Transverse colon (tissue), 4 donors: Measurements from ENCODE around the gene TMEM187. TPM values are rescaled to one million over a fixed set of nuclear protein-coding genes. Genes with fewer than 3 reads are reported as not detected.

Experiments
- DNase-seq: peaks from one replicate; pipeline ENCODE4 v3.0.0-alpha.2; 2019
- H3K27ac ChIP-seq, 4 donors: fragments of 200-600 bp; sonication (generic); 2 replicates each; pipeline ENCODE4 v1.5.1; 2016 to 2018; ENCODE audit warnings: inconsistent platforms in 4 of 4
- H3K27me3 ChIP-seq: fragments of 200-600 bp; sonication (generic); 2 replicates; pipeline ENCODE4 v1.5.1; 2017; ENCODE audit warnings: inconsistent platforms
- H3K36me3 ChIP-seq, 4 donors: fragments of 200-600 bp; sonication (generic); 2 replicates each; pipeline ENCODE4 v1.5.1; 2017 to 2019; ENCODE audit warnings: inconsistent platforms in 4 of 4
- H3K4me1 ChIP-seq, 4 donors: fragments of 200-600 bp; sonication (generic); 2 replicates each; pipeline ENCODE4 v1.5.1; 2017 to 2020; ENCODE audit warnings: inconsistent platforms in 4 of 4
- H3K4me3 ChIP-seq, 4 donors: fragments of 200-600 bp; sonication (generic); 1 replicate in 1 of 4; 2 replicates in 3 of 4; pipeline versions ENCODE4 v1.5.1 to v1.6.1; 2017 to 2019; ENCODE audit warnings: inconsistent platforms in 4 of 4
- H3K9me3 ChIP-seq, 2 donors: fragments of 200-600 bp; sonication (generic); 2 replicates each; pipeline ENCODE4 v1.5.1; 2017 to 2019; ENCODE audit warnings: inconsistent platforms in 2 of 2
- EP300 ChIP-seq: sonication (generic); formaldehyde crosslinking; IDR thresholded peaks from one replicate; pipeline ENCODE4 v1.6.1; 2017; ENCODE audit warnings: antibody characterized with exemption, low read depth
- POLR2A ChIP-seq: fragments of 450-650 bp; IDR thresholded peaks from one replicate; pipeline ENCODE4 v1.6.1; 2016; ENCODE audit warnings: antibody characterized with exemption, mild to moderate bottlenecking, moderate library complexity
- POLR2AphosphoS5 ChIP-seq, 3 donors: sonication (generic); formaldehyde crosslinking; IDR thresholded peaks; one replicate each; pipeline ENCODE4 v1.6.1; 2016; ENCODE audit warnings: antibody characterized with exemption in 3 of 3
- WGBS, 2 donors: methylation state at CpG; one replicate each; pipeline ENCODE4 v1.1.5; 2018; ENCODE audit warnings: low coverage in 1 of 2; 5-methylcytosine and 5-hydroxymethylcytosine counted together
- in situ Hi-C, 4 donors: fragments of 200-750 bp; cut with MboI; loops; one replicate each; pipeline versions ENCODE4 v1.15.0 to v1.15.1; 2017; ENCODE audit warnings: low sequenced_read_pairs in 3 of 4, low pct_ligation_motif_present in 1 of 4, low pct_unique_long_range_greater_than_20kb in 1 of 4
- intact Hi-C: fragments of 100-400 bp; cut with DNase I; formaldehyde crosslinking; loops from one replicate; pipeline ENCODE4 v1.15.1; 2023; ENCODE audit warnings: low total_unique reads
- total RNA-seq, 4 donors: library from RNA; depleted of rRNA; stranded (reverse); fragments of >200 nt; gene quantifications; one replicate each; pipeline ENCODE4 v1.1.0, GENCODE V29; 2016
- TF ChIP-seq, protein P1 (sequence below), 5 experiments: fragments of 200-600 bp in 3 of 5; fragments of 450-650 bp in 2 of 5; sonication (generic) in 3 of 5; IDR thresholded peaks; 1 replicate in 2 of 5; 2 replicates in 3 of 5; pipeline ENCODE4 v1.5.1; 2016 to 2017; ENCODE audit warnings: antibody characterized with exemption in 5 of 5, inconsistent platforms in 3 of 5, mild to moderate bottlenecking in 2 of 5, moderate library complexity in 1 of 5

The TMEM187 gene
- total RNA-seq, 4 donors from 2014 or later = 1.6 to 11.2 (median 5.5) TPM

DNA sequence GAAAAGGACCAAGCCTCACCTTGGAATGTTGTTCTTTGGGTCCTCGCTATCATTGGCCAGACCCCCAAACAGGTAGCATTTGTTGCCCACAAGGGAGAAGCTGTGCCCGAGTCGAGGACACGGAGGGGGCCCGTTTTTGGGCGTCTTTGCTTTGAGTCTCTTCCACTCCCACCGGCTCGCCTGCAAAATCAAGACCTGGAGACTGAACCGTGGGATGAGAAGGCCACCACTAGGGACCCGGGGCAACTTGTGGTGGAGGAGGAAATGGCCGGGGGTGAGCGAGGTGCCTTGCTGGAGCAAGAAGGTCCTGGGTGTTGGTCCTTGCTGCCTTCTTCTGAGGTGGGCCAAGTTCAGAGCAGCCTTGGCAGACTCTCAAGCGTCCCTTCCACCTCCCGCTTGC lies 8.4 kb upstream of the TMEM187 start:
- WGBS, 2 donors = 89% methylated on average over 14 of the region's 14 CpGs; no CpG with 5 or more reads in 1 of the 2 donors
- DNase-seq = no peak
- in situ Hi-C loops = loop anchor here in 2 of 4 donors (25.0 kb wide), 2 partner anchors 202 to 573 kb away; partner anchors contain the start of genes G6PD (in 1 of the 2), IKBKG (in 1 of the 2) and PLXNB3 (in 1 of the 2)

DNA sequence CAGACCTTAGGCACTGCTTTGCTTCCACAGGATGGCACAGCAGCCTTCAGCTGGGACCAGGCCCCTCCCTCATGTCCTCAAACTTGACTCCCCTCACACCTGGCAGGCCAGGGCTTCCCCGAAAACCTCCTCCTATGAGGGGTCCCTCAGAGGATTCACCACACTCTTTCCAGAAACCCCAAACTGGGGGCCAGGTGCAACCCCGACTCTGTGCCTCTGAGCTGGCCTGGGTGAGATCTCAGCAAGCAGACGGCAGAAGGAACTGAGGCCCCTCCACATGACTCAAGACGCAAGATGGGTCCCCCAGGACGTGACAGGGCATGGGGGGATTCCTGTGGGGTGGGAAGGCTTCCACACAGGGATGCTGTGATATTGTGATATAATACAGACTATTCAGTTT lies 7.1 kb upstream of the TMEM187 start:
- peaks cover 0 to 7% (median 0%) of the 10 kb centered on the region in 4 donors for H3K36me3 ChIP-seq
- 74% methylated on average over 5 of the region's 5 CpGs; no CpG with 5 or more reads in 1 of the 2 donors for WGBS, 2 donors
- TF ChIP-seq POLR2AphosphoS5 (IDR thresholded peaks at IDR 0.05) (no peak), POLR2A (no peak)
- TF ChIP-seq, protein P1, sequence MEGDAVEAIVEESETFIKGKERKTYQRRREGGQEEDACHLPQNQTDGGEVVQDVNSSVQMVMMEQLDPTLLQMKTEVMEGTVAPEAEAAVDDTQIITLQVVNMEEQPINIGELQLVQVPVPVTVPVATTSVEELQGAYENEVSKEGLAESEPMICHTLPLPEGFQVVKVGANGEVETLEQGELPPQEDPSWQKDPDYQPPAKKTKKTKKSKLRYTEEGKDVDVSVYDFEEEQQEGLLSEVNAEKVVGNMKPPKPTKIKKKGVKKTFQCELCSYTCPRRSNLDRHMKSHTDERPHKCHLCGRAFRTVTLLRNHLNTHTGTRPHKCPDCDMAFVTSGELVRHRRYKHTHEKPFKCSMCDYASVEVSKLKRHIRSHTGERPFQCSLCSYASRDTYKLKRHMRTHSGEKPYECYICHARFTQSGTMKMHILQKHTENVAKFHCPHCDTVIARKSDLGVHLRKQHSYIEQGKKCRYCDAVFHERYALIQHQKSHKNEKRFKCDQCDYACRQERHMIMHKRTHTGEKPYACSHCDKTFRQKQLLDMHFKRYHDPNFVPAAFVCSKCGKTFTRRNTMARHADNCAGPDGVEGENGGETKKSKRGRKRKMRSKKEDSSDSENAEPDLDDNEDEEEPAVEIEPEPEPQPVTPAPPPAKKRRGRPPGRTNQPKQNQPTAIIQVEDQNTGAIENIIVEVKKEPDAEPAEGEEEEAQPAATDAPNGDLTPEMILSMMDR (IDR thresholded peaks at IDR 0.05) = no peak
- no peaks in the 10 kb centered on the region for H3K27me3 ChIP-seq
- no peak for DNase-seq
- peaks cover 11 to 42% (median 33%) of the 10 kb centered on the region in 4 donors for H3K4me1 ChIP-seq
- in situ Hi-C loops (loop anchor here in 2 of 4 donors (25.0 kb wide), 2 partner anchors 203 to 572 kb away; partner anchors contain the start of genes G6PD (in 1 of the 2), IKBKG (in 1 of the 2) and PLXNB3 (in 1 of the 2)), intact Hi-C loops (no loop called here)
- no peak overlapping the region for H3K27ac ChIP-seq
- H3K4me3 ChIP-seq = no peak overlapping the region
- no peaks in the 10 kb centered on the region for H3K9me3 ChIP-seq

More for the DNA sequence above, 8.4 kb upstream of the TMEM187 start:
- Histone ChIP-seq H3K27ac (no peak overlapping the region), H3K9me3 (no peaks in the 10 kb centered on the region), H3K4me3 (no peak overlapping the region), H3K4me1 (peaks cover 11 to 34% (median 27%) of the 10 kb centered on the region in 4 donors), H3K27me3 (no peaks in the 10 kb centered on the region), H3K36me3 (peaks cover 0 to 7% (median 0%) of the 10 kb centered on the region in 4 donors)
- intact Hi-C loops = no loop called here
- no peak for TF ChIP-seq POLR2A
- no peak for TF ChIP-seq EP300
- TF ChIP-seq, protein P1 (IDR thresholded peaks at IDR 0.05) = no peak

GRCh38 chrX:153966283-153966688 lies 6.3 kb upstream of the TMEM187 start:
- in situ Hi-C loops = loop anchor here in 2 of 4 donors (25.0 kb wide), 2 partner anchors 204 to 571 kb away; partner anchors contain the start of genes G6PD (in 1 of the 2), IKBKG (in 1 of the 2) and PLXNB3 (in 1 of the 2)
- peaks cover 0 to 7% (median 0%) of the 10 kb centered on the region in 4 donors for H3K36me3 ChIP-seq

GRCh38 chrX:153966841-153967535 lies 5.6 kb upstream of the TMEM187 start:
- intact Hi-C loops (no loop called here), in situ Hi-C loops (loop anchor here in 2 of 4 donors (25.0 kb wide), 2 partner anchors 205 to 570 kb away; partner anchors contain the start of genes G6PD (in 1 of the 2), IKBKG (in 1 of the 2) and PLXNB3 (in 1 of the 2))
- 79% methylated on average over 14 of the region's 14 CpGs; no CpG with 5 or more reads in 1 of the 2 donors for WGBS, 2 donors
- H3K9me3 ChIP-seq = no peaks in the 10 kb centered on the region
- H3K4me1 ChIP-seq = peaks cover 11 to 42% (median 33%) of the 10 kb centered on the region in 4 donors
- TF ChIP-seq EP300 (no peak), POLR2AphosphoS5 (IDR thresholded peaks at IDR 0.05) (no peak), POLR2A (no peak)
- TF ChIP-seq, protein P1 (IDR thresholded peaks at IDR 0.05) = no peak
- peak overlapping the region; percentile 94 to 100 (median 98) for H3K27ac ChIP-seq
- H3K27me3 ChIP-seq = no peaks in the 10 kb centered on the region
- no peak for DNase-seq
- no peak overlapping the region for H3K4me3 ChIP-seq
- H3K36me3 ChIP-seq = peaks cover 0 to 2% (median 0%) of the 10 kb centered on the region in 4 donors

More at GRCh38 chrX:153966283-153966688, 6.3 kb upstream of the TMEM187 start:
- Histone ChIP-seq H3K4me1 (peaks cover 11 to 42% (median 33%) of the 10 kb centered on the region in 4 donors), H3K27me3 (no peaks in the 10 kb centered on the region), H3K27ac (peak overlapping the region; percentile 94 to 100 (median 98)), H3K9me3 (no peaks in the 10 kb centered on the region), H3K4me3 (no peak overlapping the region)
- WGBS, 2 donors = 70% methylated on average over 15 of the region's 15 CpGs; no CpG with 5 or more reads in 1 of the 2 donors
- intact Hi-C loops = no loop called here
- no peak for DNase-seq
- TF ChIP-seq POLR2AphosphoS5 (IDR thresholded peaks at IDR 0.05) (no peak), POLR2A (no peak), EP300 (no peak)
- TF ChIP-seq, protein P1 (IDR thresholded peaks at IDR 0.05) = no peak
